Stomach (tissue), 9 donors: ENCODE measurements around the gene SLAMF9. TPM values are rescaled to one million over a fixed set of nuclear protein-coding genes. Genes with fewer than 3 reads are reported as not detected.

Source experiments
- DNase-seq, 2 donors: peaks; one replicate each; pipeline versions ENCODE4 v3.0.0 to v3.0.0-alpha.2; 2013 to 2019
- H3K27ac ChIP-seq, 5 donors: fragments of 200-600 bp in 4 of 5; sonication (generic) in 4 of 5; one replicate each; pipeline ENCODE4 v1.5.1; 2013 to 2019; ENCODE audit warnings: mild to moderate bottlenecking in 1 of 5, moderate library complexity in 1 of 5
- H3K27me3 ChIP-seq, 3 donors: fragments of 200-600 bp; sonication (generic); one replicate each; pipeline ENCODE4 v1.5.1; 2017 to 2019; ENCODE audit warnings: mixed run types in 1 of 3
- H3K36me3 ChIP-seq, 4 donors: fragments of 200-600 bp; sonication (generic); 1 replicate in 3 of 4; 2 replicates in 1 of 4; pipeline ENCODE4 v1.5.1; 2016 to 2019
- H3K4me1 ChIP-seq, 4 donors: fragments of 200-600 bp; sonication (generic); one replicate each; pipeline ENCODE4 v1.5.1; 2016 to 2019
- H3K4me3 ChIP-seq, 4 donors: fragments of 200-600 bp; sonication (generic) in 3 of 4; one replicate each; pipeline ENCODE4 v1.5.1; 2016 to 2019; ENCODE audit warnings: mild to moderate bottlenecking in 1 of 4
- H3K9me3 ChIP-seq, 4 donors: fragments of 200-600 bp; sonication (generic); one replicate each; pipeline ENCODE4 v1.5.1; 2016 to 2019
- EP300 ChIP-seq: sonication (generic); formaldehyde crosslinking; IDR thresholded peaks from one replicate; pipeline ENCODE4 v1.6.1; 2017; ENCODE audit warnings: antibody characterized with exemption
- POLR2A ChIP-seq, 4 donors: fragments of 450-650 bp; IDR thresholded peaks; one replicate each; pipeline ENCODE4 v1.6.1; 2016; ENCODE audit warnings: antibody characterized with exemption in 4 of 4, control low read depth in 2 of 4, mild to moderate bottlenecking in 1 of 4, moderate library complexity in 1 of 4
- POLR2AphosphoS5 ChIP-seq, 3 donors: sonication (generic); formaldehyde crosslinking; IDR thresholded peaks; one replicate each; pipeline ENCODE4 v1.6.1; 2016; ENCODE audit warnings: antibody characterized with exemption in 3 of 3
- WGBS, 5 donors: extraction: QIAGEN DNeasy Blood & Tissue Kit in 3 of 5; methylation state at CpG; one replicate each; pipeline versions ENCODE4 v1.1.5 to v1.1.7; 2013 to 2018; 5-methylcytosine and 5-hydroxymethylcytosine counted together
- intact Hi-C: fragments of 100-400 bp; cut with DNase I; formaldehyde crosslinking; loops from one replicate; pipeline ENCODE4 v1.15.1; 2023; ENCODE audit warnings: low total_unique reads
- polyA plus RNA-seq, 3 donors: library from polyadenylated mRNA; stranded (reverse); fragments of 200-250 nt; gene quantifications; one replicate each; pipeline ENCODE4 v1.2.3, GENCODE V29; 2013
- total RNA-seq, 5 donors: library from RNA; depleted of rRNA; stranded (reverse); fragments of >200 nt; gene quantifications; one replicate each; pipeline versions ENCODE4 v1.1.0 to v1.2.3, GENCODE V29; 2014 to 2016
- TF ChIP-seq, protein P1 (sequence below), 7 experiments: fragments of 450-650 bp in 4 of 7; fragments of 200-600 bp in 3 of 7; sonication (generic) in 3 of 7; IDR thresholded peaks; one replicate each; pipeline ENCODE4 v1.5.1; 2016 to 2019; ENCODE audit warnings: antibody characterized with exemption in 7 of 7, control low read depth in 2 of 7, mild to moderate bottlenecking in 1 of 7
- donor health status: healthy with polysubstance abuse.
- donor health status: Bipolar disorder and iron deficiency.
- donor health status: healthy.

The SLAMF9 gene
- total and polyA plus RNA-seq, 8 donors: 0.87 TPM; not detected in 7

DNA sequence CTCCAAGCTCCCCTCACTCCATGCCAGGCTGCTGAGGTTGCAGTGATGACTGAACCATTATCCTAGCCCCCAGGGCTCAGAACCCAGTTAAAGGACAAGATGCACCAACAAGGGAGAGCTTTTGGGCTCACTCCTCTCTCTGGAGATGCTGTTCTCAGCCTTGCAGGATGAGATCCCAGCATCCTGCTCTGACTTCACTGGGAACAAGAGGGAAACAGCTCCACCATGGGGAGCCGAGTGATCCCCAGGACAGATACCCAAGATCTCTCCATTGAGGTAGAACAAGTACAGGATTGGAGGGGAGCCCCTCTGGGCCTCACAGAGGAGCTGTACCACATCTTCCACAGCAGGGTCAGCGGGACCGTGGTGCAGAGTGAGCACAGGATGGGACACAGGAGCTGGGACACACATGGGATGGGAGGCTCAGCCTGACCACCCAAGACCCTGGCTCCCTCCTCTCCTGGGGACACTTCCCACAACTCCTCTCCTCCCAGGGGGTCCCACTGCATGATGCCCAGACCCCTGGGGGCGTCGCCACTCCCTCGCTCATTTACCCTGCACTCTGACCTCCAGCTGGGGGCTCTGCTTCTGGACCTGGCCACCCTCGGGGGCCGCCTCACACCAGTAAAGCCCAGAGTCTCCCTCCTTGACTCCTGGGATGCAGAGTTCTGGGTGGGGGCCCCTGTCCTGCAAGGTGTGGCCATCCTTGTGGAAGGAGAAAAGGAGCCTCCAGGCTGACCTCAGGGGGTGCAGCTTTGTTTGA is 18.6 kb upstream of the SLAMF9 start:
- TF ChIP-seq, protein P1, sequence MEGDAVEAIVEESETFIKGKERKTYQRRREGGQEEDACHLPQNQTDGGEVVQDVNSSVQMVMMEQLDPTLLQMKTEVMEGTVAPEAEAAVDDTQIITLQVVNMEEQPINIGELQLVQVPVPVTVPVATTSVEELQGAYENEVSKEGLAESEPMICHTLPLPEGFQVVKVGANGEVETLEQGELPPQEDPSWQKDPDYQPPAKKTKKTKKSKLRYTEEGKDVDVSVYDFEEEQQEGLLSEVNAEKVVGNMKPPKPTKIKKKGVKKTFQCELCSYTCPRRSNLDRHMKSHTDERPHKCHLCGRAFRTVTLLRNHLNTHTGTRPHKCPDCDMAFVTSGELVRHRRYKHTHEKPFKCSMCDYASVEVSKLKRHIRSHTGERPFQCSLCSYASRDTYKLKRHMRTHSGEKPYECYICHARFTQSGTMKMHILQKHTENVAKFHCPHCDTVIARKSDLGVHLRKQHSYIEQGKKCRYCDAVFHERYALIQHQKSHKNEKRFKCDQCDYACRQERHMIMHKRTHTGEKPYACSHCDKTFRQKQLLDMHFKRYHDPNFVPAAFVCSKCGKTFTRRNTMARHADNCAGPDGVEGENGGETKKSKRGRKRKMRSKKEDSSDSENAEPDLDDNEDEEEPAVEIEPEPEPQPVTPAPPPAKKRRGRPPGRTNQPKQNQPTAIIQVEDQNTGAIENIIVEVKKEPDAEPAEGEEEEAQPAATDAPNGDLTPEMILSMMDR (IDR thresholded peaks at IDR 0.05): no peak
- TF ChIP-seq POLR2AphosphoS5 (IDR thresholded peaks at IDR 0.05) (no peak), POLR2A (IDR thresholded peaks at IDR 0.05) (no peak), EP300 (no peak)
- intact Hi-C loops: no loop called here
- no peaks in the 10 kb centered on the region for H3K9me3 ChIP-seq

GRCh38 chr1:159970932-159971342 is 16.9 kb upstream of the SLAMF9 start:
- 31 to 67% (median 42%) methylated on average over 9 of the region's 9 CpGs for WGBS, 5 donors
- Histone ChIP-seq H3K4me3 (no peak overlapping the region), H3K4me1 (peaks cover 0 to 11% (median 10%) of the 10 kb centered on the region in 4 donors), H3K36me3 (no peaks in the 10 kb centered on the region), H3K27me3 (peaks cover 0 to 7% (median 0%) of the 10 kb centered on the region in 3 donors), H3K27ac (no peak overlapping the region), H3K9me3 (no peaks in the 10 kb centered on the region)
- DNase-seq: peak in 1 of 2 donors; percentile 48
- TF ChIP-seq POLR2AphosphoS5 (IDR thresholded peaks at IDR 0.05) (no peak), EP300 (no peak), POLR2A (IDR thresholded peaks at IDR 0.05) (no peak)
- TF ChIP-seq, protein P1 (IDR thresholded peaks at IDR 0.05): no peak
- intact Hi-C loops: no loop called here

More for the DNA sequence above, 18.6 kb upstream of the SLAMF9 start:
- Histone ChIP-seq H3K36me3 (peaks cover 0 to 5% (median 0%) of the 10 kb centered on the region in 4 donors), H3K27ac (no peak overlapping the region), H3K27me3 (peaks cover 0 to 7% (median 0%) of the 10 kb centered on the region in 3 donors), H3K4me3 (no peak overlapping the region), H3K4me1 (peaks cover 0 to 11% (median 10%) of the 10 kb centered on the region in 4 donors)
- WGBS, 5 donors: 89 to 95% (median 93%) methylated on average over 7 to 8 of the region's 8 CpGs
- DNase-seq: no peak

DNA sequence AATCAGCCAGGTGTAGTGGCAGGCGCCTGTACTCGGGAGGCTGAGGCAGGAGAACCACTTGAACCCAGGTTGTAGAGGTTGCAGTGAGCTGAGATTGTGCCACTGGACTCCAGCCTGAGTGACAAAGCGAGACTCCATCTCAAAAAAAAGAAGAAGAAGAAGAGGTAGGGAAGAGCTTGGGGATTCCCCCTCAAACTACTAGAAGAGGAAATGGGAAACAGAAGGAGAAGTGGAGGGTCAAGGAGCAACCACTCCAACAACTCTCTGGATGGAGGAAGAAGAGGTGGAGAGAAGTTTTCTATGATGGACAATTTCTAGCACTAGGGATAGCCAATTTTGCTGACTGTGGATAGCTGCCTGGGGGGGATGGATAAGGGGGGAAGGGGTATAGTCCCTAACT is 14.9 kb upstream of the SLAMF9 start:
- no peak overlapping the region for H3K4me3 ChIP-seq
- H3K27ac ChIP-seq: no peak overlapping the region
- H3K9me3 ChIP-seq: no peaks in the 10 kb centered on the region
- peaks cover 0 to 11% (median 10%) of the 10 kb centered on the region in 4 donors for H3K4me1 ChIP-seq
- peaks cover 0 to 6% (median 0%) of the 10 kb centered on the region in 3 donors for H3K27me3 ChIP-seq
- no peaks in the 10 kb centered on the region for H3K36me3 ChIP-seq
- WGBS, 5 donors: 86 to 98% (median 94%) methylated on average over 3 of the region's 3 CpGs
- TF ChIP-seq POLR2A (IDR thresholded peaks at IDR 0.05): no peak
- TF ChIP-seq, protein P1 (IDR thresholded peaks at IDR 0.05): no peak
- intact Hi-C loops: no loop called here
- no peak for DNase-seq

GRCh38 chr1:159965263-159965662 is 11.2 kb upstream of the SLAMF9 start:
- Histone ChIP-seq H3K27me3 (no peaks in the 10 kb centered on the region), H3K9me3 (no peaks in the 10 kb centered on the region), H3K4me1 (peaks cover 0 to 3% (median 1%) of the 10 kb centered on the region in 4 donors), H3K4me3 (peak overlapping the region in 1 of 4 donors; percentile 11), H3K36me3 (no peaks in the 10 kb centered on the region), H3K27ac (no peak overlapping the region)
- 79 to 96% (median 82%) methylated on average over 2 of the region's 2 CpGs for WGBS, 5 donors
- intact Hi-C loops: no loop called here
- TF ChIP-seq, protein P1 (IDR thresholded peaks at IDR 0.05): no peak
- TF ChIP-seq POLR2AphosphoS5 (IDR thresholded peaks at IDR 0.05) (no peak), POLR2A (IDR thresholded peaks at IDR 0.05) (no peak), EP300 (no peak)
- DNase-seq: no peak
